GM21737 (cell line): ENCODE results near the gene CARD8.
"Not testable (repeated sequence)": the region's sequence is repeated elsewhere in the genome, so short reads cannot be mapped to it uniquely, and the experiment has no call there.

ENCODE experiments used
- ATAC-seq: cut with Tn5 transposase; IDR thresholded peaks from one replicate; pipeline ENCODE4 v1.9.1; 2021; ENCODE audit warnings: mild to moderate bottlenecking, moderate library complexity; ENCODE audit not compliant: unreplicated experiment

Gene CARD8

GRCh38 chr19:48269617-48270026 is 13.9 kb upstream of the CARD8 start:
- not testable (repeated sequence) for ATAC-seq

GRCh38 chr19:48265326-48265725 is 9.6 kb upstream of the CARD8 start:
- ATAC-seq = not testable (repeated sequence)

GRCh38 chr19:48260359-48260714 is 4.6 kb upstream of the CARD8 start:
- not testable (repeated sequence) for ATAC-seq

GRCh38 chr19:48258992-48259391 is 3.3 kb upstream of the CARD8 start:
- not testable (repeated sequence) for ATAC-seq

DNA sequence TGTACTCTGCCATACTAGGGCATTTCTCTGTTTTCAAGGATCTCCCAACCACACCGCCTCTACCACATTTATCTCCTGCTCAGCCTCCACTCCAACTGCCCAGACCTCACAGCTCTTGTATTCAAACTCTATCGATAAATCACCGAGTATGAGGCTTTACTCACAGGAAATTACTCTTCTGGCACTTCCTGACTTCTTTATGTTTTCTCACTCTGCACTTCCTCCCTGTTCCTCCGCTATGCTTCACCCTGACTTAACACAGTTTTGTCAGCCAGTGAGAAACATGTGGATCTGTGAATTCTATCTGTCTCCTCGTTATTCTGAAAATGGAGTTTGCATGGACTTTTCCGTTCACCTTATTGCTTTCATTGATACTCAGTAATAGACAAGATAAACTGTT is 2.6 kb upstream of the CARD8 start:
- ATAC-seq = no peak

DNA sequence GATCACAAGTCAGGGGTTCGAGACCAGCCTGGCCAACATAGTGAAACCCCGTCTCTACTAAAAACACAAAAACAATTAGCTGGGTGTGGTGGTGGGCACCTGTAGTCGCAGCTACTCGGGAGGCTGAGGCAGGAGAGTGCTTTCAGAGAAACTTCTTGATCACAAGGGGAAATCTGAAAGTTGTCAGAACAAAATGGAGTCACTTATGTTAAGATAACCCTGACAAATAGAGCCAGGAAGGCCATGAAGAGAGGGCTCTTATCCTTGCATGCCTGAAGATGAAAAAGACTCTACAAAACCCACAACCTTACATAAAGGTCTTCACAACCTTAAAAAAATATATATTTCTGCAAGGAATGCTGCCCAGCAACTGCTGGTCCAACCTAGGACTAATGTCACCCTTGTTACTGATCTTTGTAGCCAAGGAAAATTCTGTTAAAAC is 1.2 kb downstream of the CARD8 start:
- ATAC-seq = no peak

GRCh38 chr19:48253999-48254398 is 1.7 kb downstream of the CARD8 start:
- ATAC-seq = no peak

GRCh38 chr19:48252609-48253008 is 3.1 kb downstream of the CARD8 start:
- no peak for ATAC-seq

- ATAC-seq = no peak
These were observed 5.3 kb downstream of the CARD8 start for GRCh38 chr19:48250290-48251025.

DNA sequence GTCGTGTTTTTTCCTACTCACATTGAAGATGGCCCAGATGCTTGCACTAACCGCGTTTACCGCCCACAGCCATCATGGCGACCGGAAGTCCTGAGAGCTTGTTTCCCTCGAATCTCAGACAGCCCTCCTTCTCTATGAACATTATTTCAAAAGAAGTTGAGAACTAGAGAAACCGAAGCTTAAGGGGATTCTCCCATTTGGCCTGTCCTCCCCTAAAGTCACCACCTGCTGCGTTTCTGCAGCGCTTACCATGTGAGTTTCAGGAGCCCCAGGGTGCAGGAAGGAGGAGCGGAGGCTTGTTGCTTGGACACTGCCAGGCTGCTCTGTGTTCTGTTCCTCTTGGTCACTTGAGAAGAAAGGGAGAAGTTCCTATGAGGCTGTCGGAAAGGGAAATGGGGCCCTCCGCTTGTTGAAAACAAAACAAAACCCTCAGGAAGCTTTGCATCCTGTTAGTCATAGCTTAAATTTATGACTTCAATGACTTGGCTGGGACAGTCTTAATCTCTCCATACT is 6.2 kb downstream of the CARD8 start:
- ATAC-seq = peak; percentile 65

DNA sequence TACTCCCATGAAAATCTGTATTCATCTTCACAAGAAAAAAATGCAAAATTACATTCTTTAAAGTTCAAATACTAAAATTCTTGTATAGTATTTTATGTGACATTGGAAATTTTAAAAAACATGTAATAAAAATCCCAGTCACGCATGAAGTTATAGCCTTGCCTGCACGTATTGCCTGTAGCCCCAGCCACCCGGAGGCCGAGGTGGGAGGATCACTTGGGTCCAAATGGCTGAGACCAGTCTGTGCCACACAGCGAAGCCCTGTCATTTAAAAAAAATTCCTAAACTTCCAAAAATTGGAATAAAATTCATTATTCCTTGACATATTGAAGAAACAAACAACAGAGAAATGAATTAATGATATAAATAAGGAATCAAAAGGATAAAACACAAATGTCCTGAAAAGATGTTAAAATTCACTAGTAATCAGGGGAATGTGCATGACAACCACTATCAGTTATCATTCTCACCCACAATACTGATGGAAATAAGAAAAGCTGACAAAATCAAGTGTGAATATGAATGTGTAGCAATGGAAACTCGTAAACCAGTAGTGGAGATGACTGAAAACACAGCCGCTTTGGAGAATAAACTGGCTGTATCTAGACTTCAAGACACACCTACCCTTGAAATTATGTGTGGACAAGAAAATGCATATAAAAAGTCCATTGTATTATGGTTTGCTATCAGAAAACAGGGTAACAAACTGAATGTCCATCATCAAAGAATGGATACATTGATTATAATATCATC is 7.5 kb downstream of the CARD8 start:
- ATAC-seq = no peak

- no peak for ATAC-seq
These were observed 8.5 kb downstream of the CARD8 start for GRCh38 chr19:48247212-48247611.

DNA sequence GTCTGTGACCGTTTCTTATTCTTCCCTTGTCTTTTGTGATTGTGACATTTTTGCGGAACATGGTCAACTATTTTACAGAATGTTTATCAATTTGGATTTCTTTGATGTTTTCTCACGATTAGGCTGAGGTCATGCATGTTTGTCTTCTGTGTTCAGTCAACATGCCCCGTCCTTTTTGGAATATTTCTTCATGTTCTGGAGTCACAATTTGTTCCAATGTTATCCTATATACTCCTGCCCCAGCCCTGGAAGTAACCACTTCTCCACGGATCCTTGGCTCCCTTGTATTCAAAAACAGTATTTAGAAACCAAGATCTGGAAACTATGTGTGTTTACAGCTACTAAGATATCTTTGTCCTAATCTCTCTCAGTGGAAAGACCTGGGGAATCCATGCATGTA is 9.6 kb downstream of the CARD8 start:
- no peak for ATAC-seq

- ATAC-seq = no peak
These were observed 11.4 kb downstream of the CARD8 start for GRCh38 chr19:48244281-48244680.

DNA sequence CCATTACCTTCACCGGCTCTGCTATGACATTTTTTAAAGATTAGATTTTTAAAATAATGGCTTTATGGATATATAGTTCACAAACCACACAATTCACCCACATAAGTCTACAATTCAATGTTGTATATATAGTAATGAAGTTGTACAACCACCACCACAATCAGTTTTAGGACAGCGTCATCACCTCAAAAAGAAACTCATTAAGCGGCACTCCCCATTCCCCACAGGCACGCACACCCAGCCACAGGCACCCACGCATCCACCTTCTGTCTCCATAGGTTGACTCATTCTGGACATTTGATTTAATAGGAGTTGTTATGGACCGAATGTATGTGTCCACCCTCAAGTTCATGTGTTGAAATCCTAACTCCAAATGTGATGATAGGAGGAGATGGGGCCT is 13.9 kb downstream of the CARD8 start:
- not testable (repeated sequence) for ATAC-seq

- ATAC-seq = no peak
These were observed 16.1 kb downstream of the CARD8 start for GRCh38 chr19:48239582-48240141.

- ATAC-seq = no peak
These were observed 16.6 kb downstream of the CARD8 start for GRCh38 chr19:48239120-48239519.

DNA sequence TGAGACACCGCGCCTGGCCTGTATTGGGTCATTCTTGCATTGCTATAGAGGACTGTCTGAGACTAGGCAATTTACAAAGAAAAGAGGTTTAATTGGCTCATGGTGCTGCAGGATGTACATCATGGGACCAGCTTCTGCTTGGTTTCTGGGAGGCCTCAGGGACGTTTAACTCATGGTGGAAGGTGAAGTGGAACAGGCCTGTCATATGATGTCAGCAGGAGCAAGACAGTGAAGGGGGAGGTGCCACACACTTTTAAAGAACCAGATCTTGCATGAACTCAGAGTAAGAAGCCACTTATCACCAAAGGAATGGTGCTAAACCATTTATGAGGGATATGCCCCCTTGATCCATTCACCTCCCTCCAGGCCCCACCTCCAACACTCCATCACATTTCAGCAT is 18.7 kb downstream of the CARD8 start:
- no peak for ATAC-seq

- ATAC-seq = no peak
These were observed 25.1 kb downstream of the CARD8 start for GRCh38 chr19:48230555-48231129.

- ATAC-seq = no peak
These were observed 34.1 kb downstream of the CARD8 start for GRCh38 chr19:48221628-48222027.

- ATAC-seq = not testable (repeated sequence)
These were observed 34.9 kb downstream of the CARD8 start for GRCh38 chr19:48220784-48221183.
